Measurements from ENCODE around the gene TBPL1.
"Not testable (repeated sequence)": the region's sequence is repeated elsewhere in the genome, so short reads cannot be mapped to it uniquely, and the experiment has no call there.

TBPL1 gene

GRCh38 chr6:133954657-133955576 lies 1.9 kb downstream of the TBPL1 start:
- no peak for DNase-seq

DNA sequence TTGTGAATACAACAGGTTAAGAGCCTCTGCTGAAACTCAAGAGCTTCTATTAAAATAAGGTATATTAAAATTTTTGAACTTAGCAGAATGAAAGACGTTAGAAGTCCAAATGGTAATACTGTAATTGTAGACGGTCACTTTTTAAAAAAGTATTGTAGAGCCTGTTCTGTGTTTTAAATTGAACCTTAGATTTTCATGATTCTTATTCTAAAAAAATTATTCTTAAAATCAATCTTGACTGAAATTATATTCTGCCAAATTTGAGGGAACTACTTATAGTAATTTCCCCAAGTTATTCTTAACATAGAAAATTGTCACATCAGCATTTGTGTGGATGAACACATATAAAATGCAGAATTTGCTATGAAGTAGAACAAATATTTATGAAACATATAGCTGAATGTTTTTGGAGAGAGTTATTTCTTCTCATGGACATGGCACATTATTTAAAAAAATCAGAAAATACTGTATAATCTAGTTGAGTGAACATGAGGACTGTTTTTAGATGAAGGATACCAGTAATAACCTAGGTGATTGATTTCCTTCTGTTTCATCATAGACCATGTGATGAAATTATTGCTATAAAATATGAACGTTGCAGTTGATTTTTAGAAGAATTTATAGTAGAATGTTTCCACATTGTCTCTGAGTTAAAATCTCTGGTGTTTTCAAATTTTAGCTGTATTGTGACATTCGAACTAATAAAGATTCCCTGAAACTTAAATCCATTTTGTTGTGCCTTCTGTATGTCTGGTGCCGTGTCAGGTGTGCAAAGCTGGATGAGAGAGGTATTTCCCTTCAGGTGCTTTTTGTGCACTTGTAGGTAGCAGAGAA lies 2.8 kb downstream of the TBPL1 start:
- no peak for DNase-seq

- DNase-seq: no peak
These were observed 3.5 kb downstream of the TBPL1 start for GRCh38 chr6:133956416-133957049.

GRCh38 chr6:133957227-133957626 lies 4.2 kb downstream of the TBPL1 start:
- DNase-seq: no peak

DNA sequence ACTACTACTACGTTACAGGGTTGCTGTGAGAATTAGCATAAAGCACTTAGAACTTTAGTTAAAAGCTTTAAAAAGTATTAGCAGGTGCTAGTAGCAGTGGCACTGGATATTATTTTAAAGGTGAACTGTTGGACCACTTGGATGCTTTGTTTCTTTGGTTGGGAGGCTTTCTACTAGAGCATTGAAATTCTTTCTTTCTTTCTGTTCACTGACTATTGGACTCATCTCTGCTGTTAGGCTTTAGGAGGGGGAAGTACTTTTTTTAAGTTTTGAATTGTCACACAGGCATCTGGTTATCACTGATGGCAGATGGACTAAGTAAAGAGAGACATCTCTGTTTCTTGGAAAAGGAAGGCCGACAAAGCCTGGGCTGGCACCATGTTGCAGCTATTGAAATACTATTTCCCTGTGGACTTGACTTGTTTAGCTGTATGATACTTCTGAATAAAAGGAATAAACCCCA lies 4.8 kb downstream of the TBPL1 start:
- no peak for DNase-seq

- DNase-seq: no peak
These were observed 5.8 kb downstream of the TBPL1 start for GRCh38 chr6:133958791-133959190.

DNA sequence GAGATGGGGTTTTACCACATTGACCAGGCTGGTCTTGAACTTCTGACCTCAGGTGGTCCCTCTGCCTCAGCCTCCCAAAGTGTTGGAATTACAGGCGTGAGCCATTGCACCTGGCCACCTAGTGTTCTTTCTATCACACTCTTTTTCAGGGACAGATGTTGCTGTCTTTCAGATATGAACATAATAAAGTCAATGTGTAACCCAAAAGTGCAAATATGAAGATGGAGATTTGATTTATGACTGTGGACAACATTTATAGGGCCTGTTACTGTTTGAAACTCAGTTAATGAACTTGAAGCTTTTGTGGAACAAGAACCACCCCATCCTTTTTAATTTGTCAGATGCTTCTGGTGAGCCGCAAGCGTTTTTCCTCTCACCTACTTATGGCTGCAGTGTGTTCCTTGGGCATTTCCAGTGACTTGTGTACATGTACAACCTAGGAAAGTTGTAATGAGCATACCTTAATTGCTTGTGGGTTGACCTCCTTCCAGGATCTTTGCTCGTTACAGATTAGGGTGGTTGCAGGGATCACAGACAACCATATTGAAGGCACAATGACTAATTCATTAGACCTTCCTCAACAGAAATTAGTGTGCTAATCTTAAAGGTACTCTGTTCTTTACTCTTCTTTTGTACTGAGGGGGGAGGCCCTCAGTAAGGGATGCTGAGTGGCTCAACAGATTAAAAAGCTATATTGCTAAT lies 6.8 kb downstream of the TBPL1 start:
- DNase-seq: no peak

DNA sequence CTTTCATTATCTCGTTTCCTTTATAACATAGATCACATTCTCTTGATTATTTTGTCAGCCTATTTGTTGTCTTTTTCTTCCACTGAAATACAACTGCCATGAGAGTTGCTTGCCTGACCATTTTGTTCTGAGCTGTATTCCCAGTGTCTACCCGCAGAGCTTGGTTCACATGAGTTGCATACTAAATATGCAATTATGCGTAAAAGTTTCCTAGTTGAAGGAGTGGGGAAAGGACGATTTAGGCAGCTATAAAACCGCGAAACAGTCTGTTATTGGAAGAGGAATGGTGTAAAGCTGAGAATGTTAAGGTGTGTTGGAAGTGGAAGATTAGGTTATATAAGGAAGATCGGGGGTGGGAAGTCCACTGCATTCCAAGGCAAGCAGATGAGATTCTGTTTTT lies 8.8 kb downstream of the TBPL1 start:
- DNase-seq: no peak

GRCh38 chr6:133964052-133964451 lies 11.0 kb downstream of the TBPL1 start:
- no peak for DNase-seq

GRCh38 chr6:133964702-133965101 lies 11.7 kb downstream of the TBPL1 start:
- DNase-seq: no peak

- DNase-seq: no peak
These were observed 12.9 kb downstream of the TBPL1 start for GRCh38 chr6:133965817-133966360.

GRCh38 chr6:133966654-133967329 lies 13.8 kb downstream of the TBPL1 start:
- DNase-seq: no peak

GRCh38 chr6:133967347-133967746 lies 14.3 kb downstream of the TBPL1 start:
- DNase-seq: no peak

- not testable (repeated sequence) for DNase-seq
These were observed 14.8 kb downstream of the TBPL1 start for GRCh38 chr6:133967835-133968234.

- DNase-seq: no peak
These were observed 16.4 kb downstream of the TBPL1 start for GRCh38 chr6:133969285-133969920.

DNA sequence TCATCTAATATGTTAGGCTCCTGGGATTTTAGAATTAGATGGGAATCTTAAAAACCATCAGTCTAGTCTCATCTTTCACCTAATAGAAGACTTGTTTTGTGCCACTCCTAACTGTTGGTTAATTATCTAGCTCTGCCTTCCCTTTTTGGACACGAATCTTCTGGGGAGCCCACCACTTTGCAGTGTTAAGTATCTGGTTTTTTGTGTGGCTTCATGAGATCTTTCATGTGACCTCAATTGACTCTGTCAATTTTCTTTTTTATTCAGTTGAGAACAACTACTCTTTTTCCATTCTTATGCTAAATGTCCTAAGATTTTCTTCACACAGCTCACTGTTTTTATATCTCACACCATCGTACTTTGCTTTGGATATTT lies 16.9 kb downstream of the TBPL1 start:
- no peak for DNase-seq

DNA sequence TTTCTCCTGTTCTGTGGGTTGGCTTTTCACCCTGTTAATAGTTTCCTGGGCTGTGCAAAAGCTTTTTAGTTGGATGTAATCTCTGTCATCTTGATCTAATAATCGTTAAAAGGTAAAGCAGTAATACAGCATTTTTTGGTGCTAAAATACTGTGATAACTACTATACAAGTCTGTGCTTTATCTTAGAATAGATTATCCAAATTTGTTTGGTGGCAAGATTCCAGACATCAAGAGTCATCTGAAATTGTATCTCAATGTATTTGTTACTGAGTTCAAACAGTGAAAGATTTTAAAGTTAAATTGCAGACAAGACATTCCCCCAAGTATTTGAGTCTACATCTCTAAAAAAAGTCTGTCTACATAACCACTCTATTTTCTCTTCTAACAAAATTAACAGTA lies 18.8 kb downstream of the TBPL1 start:
- no peak for DNase-seq

GRCh38 chr6:133972388-133972787 lies 19.4 kb downstream of the TBPL1 start:
- no peak for DNase-seq

- DNase-seq: no peak
These were observed 20.3 kb downstream of the TBPL1 start for GRCh38 chr6:133973109-133973971.
